AG04449 (cell line): ENCODE results near the gene RABGAP1.

Experiments
- CTCF ChIA-PET: fragments of 350-600 bp; formaldehyde crosslinking; extraction: SDS; loops from one replicate; lab custom pipeline; 2021; ENCODE audit warnings: antibody characterized with exemption; lab: Yijun Ruan, JAX
- POLR2A ChIA-PET: fragments of 400-600, 350-600 bp; formaldehyde crosslinking; extraction: SDS; loops from one replicate; lab custom pipeline; 2020; ENCODE audit warnings: antibody characterized with exemption, inconsistent platforms; lab: Yijun Ruan, JAX
- DNase-seq: peaks from one replicate; pipeline ENCODE4 v3.0.0-alpha.2; 2010; ENCODE audit warnings: low read depth, low spot score
- H3K4me3 ChIP-seq: 2 replicates; pipeline ENCODE4 v1.5.1; 2011; ENCODE audit warnings: low read depth, mild to moderate bottlenecking, control low read depth, low read length
- CTCF ChIP-seq: IDR thresholded peaks from one replicate; pipeline ENCODE4 v1.5.1; 2011; ENCODE audit warnings: mild to moderate bottlenecking, moderate library complexity, low read length, control low read depth, inconsistent platforms; ENCODE audit not compliant: insufficient read depth; ENCODE audit errors: missing control alignments

RABGAP1 gene

DNA sequence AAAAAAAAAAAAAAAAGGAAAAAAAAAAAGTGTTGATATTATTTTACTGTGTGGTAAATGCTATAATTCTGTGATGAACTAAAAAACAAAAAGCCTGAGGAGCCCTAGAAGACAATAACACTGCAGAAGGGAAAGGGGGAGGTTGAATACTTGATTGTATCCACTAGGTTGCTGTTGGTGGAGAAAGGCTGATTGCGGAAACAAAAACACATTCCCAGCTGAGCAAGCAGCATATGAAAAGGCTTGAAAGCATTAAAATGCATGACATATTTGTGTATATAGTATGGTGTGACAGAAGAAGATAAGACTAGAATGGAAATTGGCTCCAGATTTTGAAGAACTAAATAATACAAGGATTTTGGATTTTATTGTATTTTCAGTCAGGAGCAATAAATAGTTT is 8.9 kb downstream of the RABGAP1 start:
- no peak for DNase-seq
- H3K4me3 ChIP-seq = no peak overlapping the region
- no peak for TF ChIP-seq CTCF
- ChIA-PET CTCF (no interaction called here), POLR2A (no interaction called here)

DNA sequence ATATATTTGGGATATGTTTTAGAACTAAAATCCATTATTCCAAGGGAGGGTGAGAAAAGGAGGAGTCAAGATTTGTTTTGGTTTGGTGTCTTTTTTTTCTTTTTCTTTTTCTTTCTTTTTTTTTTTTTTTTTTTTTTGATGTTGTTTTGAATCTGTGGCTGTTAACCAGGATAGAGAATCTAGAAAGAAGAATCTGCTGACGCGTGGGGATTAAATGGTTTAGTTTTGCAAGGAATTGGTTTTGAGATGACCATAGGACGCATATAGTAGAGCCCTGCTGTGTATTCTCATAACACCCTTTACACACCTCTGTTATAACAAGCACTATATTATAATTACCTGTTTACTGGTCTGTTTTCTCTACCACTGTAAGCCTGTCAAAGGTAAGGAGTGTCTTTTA is 9.4 kb downstream of the RABGAP1 start:
- no peak for TF ChIP-seq CTCF
- no peak for DNase-seq
- ChIA-PET CTCF (no interaction called here), POLR2A (no interaction called here)
- no peak overlapping the region for H3K4me3 ChIP-seq

- no peak overlapping the region for H3K4me3 ChIP-seq
- CTCF ChIA-PET = interaction anchor here (2.0 kb wide), 1 partner anchor 40 kb away, joined by 5 read pairs; no protein-coding TSS in a partner anchor
- no peak for TF ChIP-seq CTCF
- DNase-seq = no peak
- POLR2A ChIA-PET = no interaction called here
These were observed 10.2 kb downstream of the RABGAP1 start for GRCh38 chr9:122951056-122951455.

DNA sequence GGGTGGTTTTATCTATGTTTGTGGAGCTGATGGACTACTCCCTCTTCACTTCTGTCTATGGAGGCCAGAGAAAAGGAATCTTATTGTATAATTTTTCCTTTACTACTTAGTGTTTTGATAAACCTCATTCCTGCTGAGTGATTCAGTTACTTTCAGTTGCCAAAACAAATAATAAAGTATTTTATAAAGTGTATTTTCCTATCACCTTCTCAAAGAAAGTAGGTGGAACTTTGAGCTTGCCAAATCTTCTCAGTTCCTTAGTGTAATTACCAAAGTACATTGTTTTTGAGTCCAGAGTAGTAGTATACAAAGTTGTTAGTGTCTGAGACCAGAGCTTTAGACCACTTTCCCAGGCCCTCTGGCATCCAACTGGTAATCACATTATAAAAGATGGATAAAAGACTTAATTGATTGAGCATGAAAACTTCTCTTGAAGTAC is 13.5 kb downstream of the RABGAP1 start:
- TF ChIP-seq CTCF = no peak
- ChIA-PET POLR2A (interaction anchor here (0.8 kb wide), 1 partner anchor 14 kb away, joined by 3 read pairs; the partner anchor contains the start of gene RABGAP1), CTCF (interaction anchor here (1.0 to 1.7 kb wide), 2 partner anchors 10 to 395 kb away, joined by 3 to 4 read pairs; no protein-coding TSS in a partner anchor)
- H3K4me3 ChIP-seq = no peak overlapping the region
- no peak for DNase-seq

DNA sequence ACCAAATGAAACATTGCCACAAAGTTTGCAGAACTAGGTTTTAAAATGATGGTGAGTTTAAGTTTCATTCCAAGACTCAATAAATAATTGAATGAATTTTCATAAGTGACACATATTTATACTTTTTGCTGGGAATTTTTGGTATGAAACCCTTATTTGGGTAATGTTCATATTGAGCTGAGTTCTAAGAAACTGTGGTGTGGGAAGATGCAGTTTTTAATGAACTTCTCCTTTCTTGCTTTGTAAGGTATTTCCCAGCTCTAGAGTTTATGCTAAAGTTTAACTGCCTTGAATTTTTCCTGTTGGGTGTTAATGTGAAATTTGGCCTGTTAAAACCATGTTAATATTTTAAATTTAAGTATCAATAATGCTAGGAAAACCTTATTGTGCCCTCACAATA is 15.1 kb downstream of the RABGAP1 start:
- H3K4me3 ChIP-seq = no peak overlapping the region
- no peak for TF ChIP-seq CTCF
- DNase-seq = no peak
- CTCF ChIA-PET = interaction anchor here (0.7 to 1.7 kb wide), 2 partner anchors 35 to 394 kb away, joined by 4 read pairs; no protein-coding TSS in a partner anchor
- POLR2A ChIA-PET = no interaction called here

DNA sequence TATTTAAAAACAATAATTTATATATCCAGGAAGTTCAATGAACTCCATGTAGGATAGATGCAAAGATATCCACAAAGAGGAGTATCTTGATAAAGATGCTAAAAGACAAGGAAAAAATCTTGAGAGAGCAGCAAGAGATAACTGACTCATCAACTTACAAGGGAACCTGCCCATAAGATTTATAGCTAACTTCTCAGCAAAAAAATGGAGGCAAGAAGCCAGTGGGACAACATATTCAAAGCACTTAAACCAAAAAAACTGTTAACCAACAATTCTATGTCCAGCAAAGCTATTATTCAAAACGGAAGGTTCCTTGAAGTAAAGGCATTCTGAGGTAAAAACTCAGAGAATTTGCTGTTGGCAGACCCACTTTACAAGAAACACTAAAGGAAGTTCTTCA is 20.3 kb downstream of the RABGAP1 start:
- H3K4me3 ChIP-seq = no peak overlapping the region
- CTCF ChIA-PET = interaction anchor here (1.1 kb wide), 1 partner anchor 10 kb away, joined by 3 read pairs; no protein-coding TSS in a partner anchor
- TF ChIP-seq CTCF = no peak
- POLR2A ChIA-PET = interaction anchor here (0.7 kb wide), 1 partner anchor 21 kb away, joined by 3 read pairs; no protein-coding TSS in a partner anchor
- DNase-seq = no peak
